GM12875 (cell line): ENCODE measurements around the gene ADAM17.

Experiments used
- H3K4me3 ChIP-seq: one replicate; pipeline ENCODE4 v1.5.1; 2011; ENCODE audit warnings: low read depth, low read length, control low read depth
- TF ChIP-seq, protein P1 (sequence below): IDR thresholded peaks from 2 replicates; pipeline ENCODE4 v1.5.1; 2011; ENCODE audit warnings: low read depth, mild to moderate bottlenecking, control low read depth, inconsistent platforms, low read length, moderate library complexity, borderline replicate concordance; ENCODE audit not compliant: insufficient read depth

The ADAM17 gene

DNA sequence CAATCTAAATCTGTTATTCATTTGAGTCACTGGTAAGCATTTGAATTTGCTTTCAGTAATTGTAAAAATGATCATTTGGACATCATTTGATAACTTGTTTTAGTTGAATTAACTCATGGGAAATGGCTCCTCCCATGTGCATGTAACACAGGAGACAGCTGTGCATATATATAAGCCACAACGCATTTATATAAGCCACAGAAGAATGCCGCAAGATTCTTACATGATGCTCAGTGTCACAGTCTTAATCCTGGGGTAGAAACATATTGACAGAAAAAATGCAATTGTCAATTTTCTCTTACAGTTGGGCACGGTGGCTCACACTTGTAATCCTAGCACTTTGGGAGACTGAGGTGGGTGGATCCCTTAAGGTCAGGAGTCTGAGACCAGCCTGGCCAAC, 94.6 kb downstream of the ADAM17 start:
- TF ChIP-seq, protein P1, sequence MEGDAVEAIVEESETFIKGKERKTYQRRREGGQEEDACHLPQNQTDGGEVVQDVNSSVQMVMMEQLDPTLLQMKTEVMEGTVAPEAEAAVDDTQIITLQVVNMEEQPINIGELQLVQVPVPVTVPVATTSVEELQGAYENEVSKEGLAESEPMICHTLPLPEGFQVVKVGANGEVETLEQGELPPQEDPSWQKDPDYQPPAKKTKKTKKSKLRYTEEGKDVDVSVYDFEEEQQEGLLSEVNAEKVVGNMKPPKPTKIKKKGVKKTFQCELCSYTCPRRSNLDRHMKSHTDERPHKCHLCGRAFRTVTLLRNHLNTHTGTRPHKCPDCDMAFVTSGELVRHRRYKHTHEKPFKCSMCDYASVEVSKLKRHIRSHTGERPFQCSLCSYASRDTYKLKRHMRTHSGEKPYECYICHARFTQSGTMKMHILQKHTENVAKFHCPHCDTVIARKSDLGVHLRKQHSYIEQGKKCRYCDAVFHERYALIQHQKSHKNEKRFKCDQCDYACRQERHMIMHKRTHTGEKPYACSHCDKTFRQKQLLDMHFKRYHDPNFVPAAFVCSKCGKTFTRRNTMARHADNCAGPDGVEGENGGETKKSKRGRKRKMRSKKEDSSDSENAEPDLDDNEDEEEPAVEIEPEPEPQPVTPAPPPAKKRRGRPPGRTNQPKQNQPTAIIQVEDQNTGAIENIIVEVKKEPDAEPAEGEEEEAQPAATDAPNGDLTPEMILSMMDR, result no peak
- H3K4me3 ChIP-seq, result no peak overlapping the region

DNA sequence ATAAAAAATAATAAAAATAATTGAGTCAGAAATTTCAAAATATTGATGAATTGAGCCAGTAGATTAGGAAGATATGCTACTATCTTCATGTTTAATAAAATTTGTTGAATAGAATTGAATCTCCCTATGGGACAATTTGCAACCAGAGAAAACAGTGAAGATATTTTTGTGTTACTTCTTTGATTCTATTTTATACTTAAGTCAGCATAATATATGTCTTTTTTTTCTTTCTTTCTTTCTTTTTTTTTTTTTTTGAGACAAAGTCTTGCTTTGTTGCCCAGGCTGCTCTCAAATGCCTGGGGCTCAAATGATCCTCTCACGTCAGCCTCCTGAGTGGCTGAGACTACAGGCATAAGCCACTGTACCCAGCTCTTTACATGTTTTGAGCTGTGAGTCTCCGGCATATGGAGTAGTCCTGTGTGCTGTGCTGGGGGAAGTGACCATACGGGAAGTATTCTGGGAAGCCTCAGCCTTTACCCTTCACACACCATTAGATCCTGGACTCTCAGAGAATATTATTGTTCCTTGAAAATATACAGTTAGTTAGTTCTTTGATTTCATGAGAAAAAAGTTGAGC, 95.1 kb downstream of the ADAM17 start:
- TF ChIP-seq, protein P1, result no peak
- no peak overlapping the region for H3K4me3 ChIP-seq

DNA sequence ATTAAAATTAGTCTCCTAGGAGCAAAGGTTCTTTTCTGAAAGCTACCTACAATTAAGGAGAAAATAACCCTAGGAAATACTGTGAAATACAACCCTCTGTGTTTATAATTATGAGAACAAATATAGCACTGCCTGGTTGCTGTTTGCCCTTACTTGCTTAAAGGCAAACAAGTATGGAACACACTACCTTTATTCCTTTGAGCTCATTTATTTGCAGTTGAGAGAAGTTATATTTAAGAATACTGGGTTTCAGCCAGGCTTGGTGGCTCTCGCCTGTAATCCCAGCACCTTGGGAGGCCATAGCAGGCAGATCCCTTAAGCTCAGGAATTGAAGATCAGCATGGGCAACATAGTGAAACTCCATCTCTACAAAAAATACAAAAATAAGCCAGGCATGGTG, 104.4 kb downstream of the ADAM17 start:
- H3K4me3 ChIP-seq, result no peak overlapping the region
- TF ChIP-seq, protein P1, result no peak

DNA sequence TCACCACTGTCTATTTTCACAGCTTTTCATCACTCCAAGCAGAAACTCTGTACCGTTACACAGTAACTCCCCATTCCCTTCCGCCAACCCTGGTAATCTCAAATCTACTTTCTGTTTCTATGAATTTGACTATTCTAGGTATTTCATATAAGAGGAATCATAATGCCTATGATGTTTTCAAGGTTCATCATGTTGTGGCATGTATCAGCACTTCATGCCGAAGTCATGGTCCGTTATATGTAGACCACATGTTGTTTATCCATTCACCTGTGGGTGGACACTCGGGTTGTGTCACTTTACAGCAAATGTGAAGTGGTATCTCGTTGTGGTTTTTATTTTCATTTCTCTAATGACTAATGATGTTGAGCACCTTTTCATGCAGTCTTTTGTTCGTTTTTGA, 110.5 kb downstream of the ADAM17 start:
- H3K4me3 ChIP-seq, result no peak overlapping the region
- TF ChIP-seq, protein P1, result no peak

DNA sequence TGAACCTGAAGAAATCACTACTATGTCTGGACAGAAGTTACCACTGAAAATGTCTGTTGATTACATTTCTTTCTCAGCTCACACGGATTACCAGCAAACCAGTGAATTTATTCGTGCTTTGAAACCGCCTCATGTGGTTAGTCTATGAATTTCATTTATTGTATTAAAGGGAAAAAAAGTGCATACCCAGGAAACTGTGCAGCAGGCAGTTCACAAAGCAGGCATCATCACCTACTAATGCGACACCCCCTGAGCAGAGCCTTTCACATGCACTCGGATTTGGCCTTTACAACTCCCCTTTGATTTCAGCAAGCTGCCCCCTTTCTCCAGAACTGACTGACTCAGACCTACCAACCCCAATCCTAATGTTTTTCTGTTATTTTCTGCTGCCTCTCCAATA, 112.1 kb downstream of the ADAM17 start:
- TF ChIP-seq, protein P1, result no peak
- H3K4me3 ChIP-seq, result no peak overlapping the region

DNA sequence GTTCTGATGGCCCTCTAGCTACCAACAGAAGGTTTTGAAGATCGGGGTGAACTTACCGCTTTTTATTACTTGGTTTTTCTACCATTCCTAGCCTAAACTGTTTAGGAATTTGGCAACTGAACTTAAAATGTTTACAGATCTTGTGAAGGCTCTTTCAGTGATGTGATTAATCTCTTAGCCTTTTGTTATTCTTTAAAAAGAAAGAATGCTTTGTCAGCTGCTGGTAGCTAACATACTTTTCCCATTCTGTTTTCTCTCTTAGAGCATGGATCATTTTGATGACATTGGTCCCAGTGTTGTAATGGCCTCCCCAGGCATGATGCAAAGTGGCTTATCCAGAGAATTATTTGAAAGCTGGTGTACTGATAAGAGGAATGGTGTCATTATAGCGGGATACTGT, 114.1 kb downstream of the ADAM17 start:
- no peak overlapping the region for H3K4me3 ChIP-seq
- TF ChIP-seq, protein P1, result no peak

DNA sequence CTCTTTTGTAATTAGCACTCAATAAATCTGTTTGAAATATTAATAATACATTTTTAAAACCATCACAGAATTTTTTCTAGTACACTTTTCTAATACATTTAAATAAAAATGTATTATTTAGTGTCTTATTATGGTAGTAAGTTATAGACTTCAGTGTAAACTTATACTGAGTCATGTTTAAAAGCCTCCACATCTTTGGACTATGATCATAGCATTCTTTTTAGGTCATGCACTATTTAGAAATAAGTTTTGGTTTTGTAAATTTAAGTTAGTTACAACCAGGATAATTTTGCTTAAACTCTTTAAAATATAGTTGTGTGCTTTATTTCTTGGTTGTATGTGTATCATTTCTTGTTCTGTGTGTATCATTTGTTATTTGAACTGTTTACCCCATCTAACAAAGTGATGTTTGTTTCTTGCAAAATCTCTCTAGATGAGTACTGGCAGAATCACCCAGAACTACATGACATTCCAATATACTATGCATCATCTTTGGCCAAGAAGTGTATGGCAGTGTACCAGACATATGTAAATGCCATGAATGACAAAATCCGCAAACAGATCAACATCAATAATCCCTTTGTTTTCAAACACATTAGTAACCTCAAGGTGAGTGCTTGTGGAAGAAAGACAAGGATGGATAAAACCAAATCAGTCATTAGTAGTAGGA, 115.4 kb downstream of the ADAM17 start:
- TF ChIP-seq, protein P1, result no peak
- no peak overlapping the region for H3K4me3 ChIP-seq
